Measurements from ENCODE around the gene YPEL1. TPM values are rescaled to one million over a fixed set of nuclear protein-coding genes. Genes with fewer than 3 reads are reported as not detected.
A peak's percentile ranks its signal among the peaks of the same experiment; 100 is the strongest.

YPEL1 gene
- total RNA-seq, 2 experiments from 2014 or later, result 7.2 to 21.6 TPM

Small RNAs within 50 kb of the gene (microRNA-seq; reads per million reads assigned to microRNA genes)
- gene MIR130B (4,270 reads per million, percentile 92 among the genes with 10 or more reads in this experiment), gene MIR301B (13.6 reads per million, percentile 36 among the genes with 10 or more reads in this experiment)

Other genes starting within 250 kb of the YPEL1 start
- gene RIMBP3C, start 184.3 kb downstream of the YPEL1 start, total RNA-seq, result under 1 TPM; 0.14 to 0.18 TPM
- gene UBE2L3, start 168.1 kb downstream of the YPEL1 start, total RNA-seq, result 10 to 100 TPM; 57.3 to 67.8 TPM
- 10 to 100 TPM; 43.7 to 44.3 TPM for gene YDJC, start 105.8 kb downstream of the YPEL1 start, total RNA-seq
- gene CCDC116, start 103.0 kb downstream of the YPEL1 start, total RNA-seq, result under 1 TPM; 0.59 to 0.76 TPM
- 10 to 100 TPM; 78.7 to 79.1 TPM for gene SDF2L1, start 93.5 kb downstream of the YPEL1 start, total RNA-seq
- gene PPIL2, start 69.8 kb downstream of the YPEL1 start, total RNA-seq, result 10 to 100 TPM; 55.7 to 61.2 TPM
- gene MAPK1, start 131.9 kb upstream of the YPEL1 start, total RNA-seq, result 100 to 1,000 TPM; 110 to 112 TPM
- 10 to 100 TPM; 14.4 to 22.9 TPM for gene PPM1F, start 217.1 kb upstream of the YPEL1 start, total RNA-seq
- 10 to 100 TPM; 46.6 to 50.4 TPM for gene TOP3B, start 247.0 kb upstream of the YPEL1 start, total RNA-seq

All from activated CD8-positive, alpha-beta memory T cell treated with anti-CD3 and anti-CD28 coated beads, Interleukin-2, amount 10 ng/mL, durations not matched to agents 7 days and 5 days (primary cell).